ENCODE measurements around the gene B3GALNT2. TPM values are rescaled to one million over a fixed set of nuclear protein-coding genes. Genes with fewer than 3 reads are reported as not detected.
"Not testable (repeated sequence)": the region's sequence is repeated elsewhere in the genome, so short reads cannot be mapped to it uniquely, and the experiment has no call there.

B3GALNT2 gene
- total RNA-seq, 2 donors from 2014 or later = 17.7 to 24.9 TPM

DNA sequence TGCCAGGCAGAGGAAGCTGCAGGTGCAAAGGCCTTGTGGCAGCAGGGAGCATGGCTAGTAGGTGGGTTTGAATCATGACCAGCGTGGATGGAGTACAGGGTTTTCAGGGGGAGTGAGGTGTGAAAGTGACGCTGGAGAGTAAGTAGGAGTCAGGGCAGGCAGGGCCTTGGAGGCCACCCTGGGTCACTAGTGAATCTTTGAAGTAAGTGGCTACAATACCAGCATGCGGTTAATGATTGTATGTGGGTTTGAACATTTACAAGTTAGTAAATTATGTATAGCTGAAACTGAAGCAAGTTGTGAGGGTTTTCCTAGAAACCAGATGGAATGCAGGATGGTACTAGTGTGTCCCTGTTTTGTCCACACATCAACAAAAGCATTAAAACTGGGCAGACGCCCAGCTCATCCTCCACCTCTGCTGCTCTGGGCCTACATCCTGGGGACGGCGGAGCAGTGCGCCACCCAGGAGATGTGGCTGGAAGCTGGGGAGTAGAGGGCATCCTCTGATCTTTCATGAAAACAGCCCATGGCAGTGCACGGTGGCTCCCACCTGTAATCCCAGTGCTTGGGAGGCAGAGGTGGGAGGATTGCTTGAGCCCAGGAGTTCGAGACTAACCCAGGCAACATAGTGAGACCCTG lies 41.2 kb upstream of the B3GALNT2 start:
- no peaks in the 10 kb centered on the region for H3K4me1 ChIP-seq
- DNase-seq = no peak
- no peak overlapping the region for H3K9ac ChIP-seq (ENCODE audit: low read depth in 2 of 2, low read length in 2 of 2)
- H3K27me3 ChIP-seq = no peaks in the 10 kb centered on the region
- intact Hi-C loops (cut with DNase I) = no loop called here
- no peak for TF ChIP-seq CTCF (IDR thresholded peaks at IDR 0.05)
- no peak overlapping the region for H3K4me3 ChIP-seq
- no peak overlapping the region for H3K27ac ChIP-seq
- no peaks in the 10 kb centered on the region for H3K9me3 ChIP-seq
- H3K36me3 ChIP-seq = no peaks in the 10 kb centered on the region

GRCh38 chr1:235542845-235543244 lies 38.6 kb upstream of the B3GALNT2 start:
- H3K9me3 ChIP-seq; H3K27ac ChIP-seq; DNase-seq; H3K27me3 ChIP-seq; H3K4me1 ChIP-seq; H3K4me3 ChIP-seq; H3K36me3 ChIP-seq; intact Hi-C loops (cut with DNase I); H3K9ac ChIP-seq (ENCODE audit: low read depth in 2 of 2, low read length in 2 of 2): not testable (repeated sequence)

GRCh38 chr1:235533476-235534168 lies 29.4 kb upstream of the B3GALNT2 start:
- H3K9ac ChIP-seq (ENCODE audit: low read depth in 2 of 2, low read length in 2 of 2) = no peak overlapping the region
- intact Hi-C loops (cut with DNase I) = no loop called here
- H3K9me3 ChIP-seq = no peaks in the 10 kb centered on the region
- no peak for TF ChIP-seq CTCF (IDR thresholded peaks at IDR 0.05)
- H3K4me1 ChIP-seq = no peaks in the 10 kb centered on the region
- H3K4me3 ChIP-seq = no peak overlapping the region
- no peak for DNase-seq
- H3K36me3 ChIP-seq = no peaks in the 10 kb centered on the region
- no peaks in the 10 kb centered on the region for H3K27me3 ChIP-seq
- H3K27ac ChIP-seq = no peak overlapping the region

DNA sequence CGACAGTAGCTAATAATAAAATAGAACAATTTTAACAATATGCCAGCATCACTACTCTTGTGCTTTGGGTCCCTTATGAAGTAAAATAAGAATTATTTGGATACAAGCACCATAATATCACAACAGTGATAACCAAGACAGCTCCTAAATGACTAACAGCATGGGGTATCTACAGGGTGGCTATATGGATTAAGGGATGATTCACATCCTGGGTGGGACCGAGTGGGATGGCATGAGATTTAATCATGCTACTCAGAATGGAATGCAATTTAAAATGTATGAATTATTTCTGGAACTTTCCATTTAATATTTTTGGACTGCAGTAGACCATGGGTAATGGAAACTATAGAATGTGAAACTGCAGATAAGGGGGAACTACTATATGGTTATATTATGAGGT lies 28.1 kb upstream of the B3GALNT2 start:
- intact Hi-C loops (cut with DNase I) = no loop called here
- no peak overlapping the region for H3K9ac ChIP-seq (ENCODE audit: low read depth in 2 of 2, low read length in 2 of 2)
- H3K36me3 ChIP-seq = no peaks in the 10 kb centered on the region
- no peaks in the 10 kb centered on the region for H3K4me1 ChIP-seq
- DNase-seq = no peak
- H3K27ac ChIP-seq = no peak overlapping the region
- H3K4me3 ChIP-seq = no peak overlapping the region
- no peaks in the 10 kb centered on the region for H3K9me3 ChIP-seq
- H3K27me3 ChIP-seq = no peaks in the 10 kb centered on the region
- no peak for TF ChIP-seq CTCF (IDR thresholded peaks at IDR 0.05)

DNA sequence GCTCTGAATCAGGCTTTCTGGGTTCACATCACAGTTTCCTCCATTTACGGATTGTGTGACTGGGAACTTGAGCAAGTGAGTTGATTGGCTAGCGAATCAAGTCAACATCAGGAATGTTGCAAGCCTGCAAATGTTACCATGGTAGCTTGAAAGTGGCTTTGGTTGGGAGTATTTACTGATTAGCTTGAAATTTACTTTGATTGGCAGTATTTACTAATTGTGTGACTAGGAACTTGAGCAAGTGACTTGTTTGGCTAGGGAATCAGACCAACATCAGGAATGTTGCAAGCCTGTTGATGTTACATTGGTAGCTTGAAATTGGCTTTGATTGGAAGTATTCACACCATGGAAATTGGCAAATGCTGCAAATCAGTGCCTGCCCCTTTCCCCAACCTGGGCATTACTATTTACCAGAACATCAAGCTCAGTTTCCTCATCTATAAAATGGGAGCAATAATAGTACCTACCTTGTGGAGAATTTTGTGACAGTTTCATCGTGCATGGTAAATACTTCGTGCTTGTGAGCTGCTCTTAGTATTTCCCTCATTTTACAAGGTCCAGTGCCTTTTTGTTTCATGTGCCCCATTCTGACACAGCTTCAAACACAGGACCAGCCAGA lies 23.1 kb upstream of the B3GALNT2 start:
- no peak overlapping the region for H3K4me3 ChIP-seq
- intact Hi-C loops (cut with DNase I) = no loop called here
- TF ChIP-seq CTCF (IDR thresholded peaks at IDR 0.05) = no peak
- H3K27me3 ChIP-seq = no peaks in the 10 kb centered on the region
- H3K9ac ChIP-seq (ENCODE audit: low read depth in 2 of 2, low read length in 2 of 2) = no peak overlapping the region
- H3K27ac ChIP-seq = no peak overlapping the region
- no peaks in the 10 kb centered on the region for H3K9me3 ChIP-seq
- no peaks in the 10 kb centered on the region for H3K36me3 ChIP-seq
- DNase-seq = no peak
- H3K4me1 ChIP-seq = no peaks in the 10 kb centered on the region

DNA sequence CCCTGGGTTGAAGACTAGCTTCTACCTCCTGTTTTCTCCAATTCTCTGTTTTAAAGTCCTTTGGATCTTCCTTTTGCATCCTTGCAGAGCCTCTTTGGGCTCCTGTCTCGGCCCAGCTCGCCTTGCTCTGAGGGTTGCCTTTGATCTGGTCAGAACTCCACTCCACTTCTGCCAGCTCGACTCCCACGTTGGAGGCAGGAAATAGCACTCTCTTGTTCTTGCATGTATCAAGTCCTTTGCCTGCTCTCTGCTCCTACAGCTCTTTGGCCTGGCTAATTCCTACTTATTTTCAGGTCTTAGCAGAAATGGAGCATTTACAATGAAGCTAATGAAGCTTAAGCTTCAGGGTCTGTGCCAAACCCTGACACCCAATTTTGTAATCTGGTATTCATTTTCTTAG lies 21.1 kb upstream of the B3GALNT2 start:
- H3K9me3 ChIP-seq = no peaks in the 10 kb centered on the region
- no peak for DNase-seq
- no peaks in the 10 kb centered on the region for H3K4me1 ChIP-seq
- TF ChIP-seq CTCF (IDR thresholded peaks at IDR 0.05) = no peak
- H3K4me3 ChIP-seq = no peak overlapping the region
- H3K27me3 ChIP-seq = no peaks in the 10 kb centered on the region
- H3K36me3 ChIP-seq = no peaks in the 10 kb centered on the region
- no peak overlapping the region for H3K27ac ChIP-seq
- intact Hi-C loops (cut with DNase I) = no loop called here
- no peak overlapping the region for H3K9ac ChIP-seq (ENCODE audit: low read depth in 2 of 2, low read length in 2 of 2)
